Neural progenitor cell (in vitro differentiated cells): Measurements from ENCODE around the gene R3HCC1L.

Experiments
- CTCF ChIP-seq: fragments of 200-600 bp; sonication (generic); IDR thresholded peaks from 2 replicates; pipeline ENCODE4 v1.5.1; 2017; ENCODE audit warnings: antibody characterized with exemption, mild to moderate bottlenecking
- EZH2 ChIP-seq: fragments of 200-600 bp; sonication (generic); IDR thresholded peaks from 2 replicates; pipeline ENCODE4 v1.6.1; 2017; ENCODE audit warnings: antibody characterized with exemption, mild to moderate bottlenecking, moderate library complexity
- EZH2phosphoT487 ChIP-seq: fragments of 200-600 bp; sonication (generic); IDR thresholded peaks from 2 replicates; pipeline ENCODE4 v1.6.1; 2017; ENCODE audit warnings: antibody characterized with exemption

DNA sequence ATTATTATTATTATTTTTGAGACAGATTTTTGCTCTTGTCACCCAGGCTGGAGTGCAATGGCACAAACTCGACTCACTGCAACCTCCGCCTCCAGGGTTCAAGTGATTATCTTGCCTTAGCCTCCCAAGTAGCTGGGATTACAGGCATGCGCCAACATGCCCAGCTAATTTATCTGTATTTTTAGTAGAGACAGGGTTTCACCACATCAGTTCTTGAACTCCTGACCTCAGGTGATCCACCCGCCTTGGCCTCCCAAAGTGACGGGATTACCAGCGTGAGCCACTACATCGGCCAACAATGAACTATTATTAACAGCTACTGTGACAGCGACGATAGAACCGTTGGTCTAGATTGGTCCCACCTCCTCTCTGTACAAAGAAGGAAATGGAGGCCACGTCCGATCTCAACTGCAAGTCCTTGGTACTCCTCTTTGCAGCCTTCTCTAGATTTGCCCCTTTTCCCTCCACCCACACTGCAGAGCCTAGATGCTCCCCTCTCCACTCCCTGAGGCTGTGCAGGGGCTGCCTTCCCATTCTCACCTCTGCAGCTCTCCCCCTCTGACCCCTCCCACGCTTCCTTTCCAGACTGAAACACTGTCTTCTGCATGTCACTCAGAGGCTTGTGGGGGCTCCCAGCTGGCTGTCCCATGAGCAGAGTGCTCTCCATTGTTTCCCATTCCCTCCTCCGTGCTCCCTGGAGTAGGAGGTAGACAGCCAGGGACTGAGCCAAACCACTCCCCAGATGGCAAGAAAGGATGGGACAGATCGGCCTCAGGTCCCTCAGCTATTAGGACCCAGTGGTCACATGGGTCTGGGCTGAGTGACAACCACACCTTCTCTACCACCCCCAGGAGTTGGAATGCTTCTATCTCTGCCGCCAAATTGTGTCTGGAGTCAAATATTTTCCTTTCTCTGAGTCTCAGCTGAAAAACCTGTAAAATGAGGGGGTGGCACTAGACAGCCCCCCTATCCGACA, 131.2 kb downstream of the R3HCC1L start:
- TF ChIP-seq CTCF (no peak), EZH2phosphoT487 (no peak), EZH2 (no peak)
